ENCODE data around the gene PRKCB.
"Not testable (repeated sequence)": the region's sequence is repeated elsewhere in the genome, so short reads cannot be mapped to it uniquely, and the experiment has no call there.

GRCh38 chr16:24152048-24152447, 316.3 kb downstream of the PRKCB start:
- not testable (repeated sequence) for TF ChIP-seq POLR2A, CTCF (IDR thresholded peaks at IDR 0.05)

Measured in ovary (tissue), 3 donors.